Measurements from ENCODE around the gene ZNF692. TPM values are rescaled to one million over a fixed set of nuclear protein-coding genes. Genes with fewer than 3 reads are reported as not detected.
A peak's percentile ranks its signal among the peaks of the same experiment; 100 is the strongest.

Gene ZNF692
- total and polyA plus RNA-seq, 2 of the 13 experiments (the other 11 are each of a cell fraction or from before 2014, with no cell fraction given), result 27.3 to 45.8 TPM

GRCh38 chr1:248906009-248906752 lies 47.3 kb upstream of the ZNF692 start, which contains the start of gene PGBD2 (continued):
- TF ChIP-seq ZNF607 (CRISPR knock-in tag; IDR thresholded peaks at IDR 0.05; ENCODE audit: borderline replicate concordance) (peak; percentile 97), PHF20 (CRISPR knock-in tag; IDR thresholded peaks at IDR 0.05) (peak; percentile 74), ZNF234 (CRISPR knock-in tag; conservative IDR thresholded peaks at IDR 0.05) (peak; percentile 97; the same call in 1 of the 2 replicates), THAP7 (CRISPR knock-in tag; IDR thresholded peaks at IDR 0.05) (0 out of 2 replicates have a peak, but pooled peaks have one; percentile 26), ZNF460 (CRISPR knock-in tag; IDR thresholded peaks at IDR 0.05; ENCODE audit: borderline replicate concordance) (no peak), STAT6 (CRISPR knock-in tag; IDR thresholded peaks at IDR 0.05; ENCODE audit: borderline replicate concordance) (no peak; the same call in 1 of the 2 replicates), NFIC (IDR thresholded peaks at IDR 0.05; ENCODE audit: low read length) (no peak), MTA1 (CRISPR knock-in tag; IDR thresholded peaks at IDR 0.05; ENCODE audit: borderline replicate concordance) (peak; percentile 88; the same call in 1 of the 2 replicates), HNF1A (IDR thresholded peaks at IDR 0.05; ENCODE audit: low read depth) (no peak), HNF1A (CRISPR knock-in tag; IDR thresholded peaks at IDR 0.05; ENCODE audit: borderline replicate concordance) (peak; percentile 75; the same call in 1 of the 2 replicates), FIP1L1 (IDR thresholded peaks at IDR 0.05; ENCODE audit: borderline replicate concordance, insufficient read depth, low read depth, low read length) (no peak), ZNF337 (CRISPR knock-in tag; IDR thresholded peaks at IDR 0.05; ENCODE audit: borderline replicate concordance, low read depth) (peak; percentile 96; the same call in 1 of the 2 replicates), ZNF567 (CRISPR knock-in tag; IDR thresholded peaks at IDR 0.05; ENCODE audit: borderline replicate concordance) (peak; percentile 96), ZNF747 (CRISPR knock-in tag; IDR thresholded peaks at IDR 0.05; ENCODE audit: borderline replicate concordance) (peak; percentile 92; the same call in 1 of the 2 replicates), ZSCAN12 (CRISPR knock-in tag; IDR thresholded peaks at IDR 0.05) (peak; percentile 75; the same call in 1 of the 2 replicates)
- TF ChIP-seq, protein P1, sequence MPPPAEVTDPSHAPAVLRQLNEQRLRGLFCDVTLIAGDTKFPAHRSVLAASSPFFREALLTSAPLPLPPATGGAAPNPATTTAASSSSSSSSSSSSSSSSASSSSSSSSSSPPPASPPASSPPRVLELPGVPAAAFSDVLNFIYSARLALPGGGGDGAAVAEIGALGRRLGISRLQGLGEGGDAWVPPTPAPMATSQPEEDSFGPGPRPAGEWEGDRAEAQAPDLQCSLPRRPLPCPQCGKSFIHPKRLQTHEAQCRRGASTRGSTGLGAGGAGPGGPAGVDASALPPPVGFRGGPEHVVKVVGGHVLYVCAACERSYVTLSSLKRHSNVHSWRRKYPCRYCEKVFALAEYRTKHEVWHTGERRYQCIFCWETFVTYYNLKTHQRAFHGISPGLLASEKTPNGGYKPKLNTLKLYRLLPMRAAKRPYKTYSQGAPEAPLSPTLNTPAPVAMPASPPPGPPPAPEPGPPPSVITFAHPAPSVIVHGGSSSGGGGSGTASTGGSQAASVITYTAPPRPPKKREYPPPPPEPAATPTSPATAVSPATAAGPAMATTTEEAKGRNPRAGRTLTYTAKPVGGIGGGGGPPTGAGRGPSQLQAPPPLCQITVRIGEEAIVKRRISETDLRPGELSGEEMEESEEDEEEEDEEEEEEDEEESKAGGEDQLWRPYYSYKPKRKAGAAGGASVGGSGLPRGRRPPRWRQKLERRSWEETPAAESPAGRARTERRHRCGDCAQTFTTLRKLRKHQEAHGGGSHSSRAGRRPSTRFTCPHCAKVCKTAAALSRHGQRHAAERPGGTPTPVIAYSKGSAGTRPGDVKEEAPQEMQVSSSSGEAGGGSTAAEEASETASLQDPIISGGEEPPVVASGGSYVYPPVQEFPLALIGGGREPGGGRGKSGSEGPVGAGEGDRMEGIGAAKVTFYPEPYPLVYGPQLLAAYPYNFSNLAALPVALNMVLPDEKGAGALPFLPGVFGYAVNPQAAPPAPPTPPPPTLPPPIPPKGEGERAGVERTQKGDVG (CRISPR knock-in tag; IDR thresholded peaks at IDR 0.05; ENCODE audit: borderline replicate concordance), result 0 out of 2 replicates have a peak, but pooled peaks have one; percentile 53

Data from HepG2 (cell line).